ENCODE results near the gene NTN5. TPM values are rescaled to one million over a fixed set of nuclear protein-coding genes. Genes with fewer than 3 reads are reported as not detected.
"Not testable (repeated sequence)": the region's sequence is repeated elsewhere in the genome, so short reads cannot be mapped to it uniquely, and the experiment has no call there.

NTN5 gene
- total RNA-seq, 2 experiments from 2014 or later, result 0.70 to 0.74 TPM

DNA sequence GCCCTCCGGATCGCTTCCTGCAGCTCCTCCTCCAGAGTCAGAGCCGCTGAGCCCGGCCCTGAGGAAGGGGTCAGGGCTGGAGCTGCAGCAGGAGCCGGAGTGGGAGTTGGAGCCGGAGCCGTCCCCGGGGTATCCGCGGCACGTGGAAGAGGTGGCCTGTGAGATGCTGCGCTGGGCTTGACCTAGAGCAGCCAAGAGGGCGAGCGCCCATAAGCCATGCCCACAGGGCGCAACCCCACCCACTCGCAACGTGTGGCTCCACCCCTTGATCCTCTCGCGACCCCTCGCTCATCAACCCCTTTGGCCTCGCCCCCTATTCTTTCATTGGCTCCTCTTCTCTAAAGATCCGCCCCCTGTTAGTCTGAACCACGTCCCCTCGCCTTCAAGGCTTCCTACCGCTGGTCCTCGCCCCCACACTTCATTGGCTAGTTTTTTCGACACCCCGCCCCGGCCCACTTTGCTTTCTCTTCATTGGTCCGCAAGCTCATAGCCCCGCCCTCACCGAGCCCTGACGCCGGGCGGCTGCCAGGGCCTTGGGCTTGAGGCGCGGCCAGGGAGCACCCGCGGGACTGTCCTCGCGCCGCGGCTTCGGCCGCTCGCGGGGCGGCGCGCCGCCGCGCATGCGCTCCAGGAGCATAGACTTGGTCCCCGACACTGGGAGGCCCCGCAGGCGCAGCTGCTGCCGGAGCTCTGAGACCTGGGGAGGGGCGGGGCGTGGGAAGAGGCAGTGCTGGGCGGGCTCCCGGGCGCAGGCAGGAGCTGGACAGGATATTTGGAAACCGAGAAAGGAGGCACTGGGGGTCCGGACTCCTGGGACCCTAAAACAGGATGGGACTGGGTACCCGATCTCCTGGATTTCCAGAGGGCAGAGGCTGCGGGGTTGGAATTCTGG, 41.3 kb upstream of the NTN5 start:
- H3K27ac Mint-ChIP-seq, result peak overlapping the region; percentile 74
- ChIA-PET POLR2A (interaction anchor here (0.6 to 1.0 kb wide), 5 partner anchors 12 to 268 kb away, joined by 3 to 4 read pairs (median 3); no protein-coding TSS in a partner anchor), CTCF (interaction anchor here (0.6 to 3.8 kb wide), 5 partner anchors 10 to 228 kb away, joined by 3 to 14 read pairs (median 4); partner anchors contain the start of gene HSD17B14)
- peaks cover 11% of the 10 kb centered on the region for H3K4me1 Mint-ChIP-seq (ENCODE audit: low read depth)
- peaks cover 7% of the 10 kb centered on the region for H3K9me3 Mint-ChIP-seq
- DNase-seq, result peak; percentile 99
- H3K27me3 Mint-ChIP-seq, result no peaks in the 10 kb centered on the region
- peak overlapping the region; percentile 83 for H3K4me3 Mint-ChIP-seq
- H3K36me3 Mint-ChIP-seq, result no peaks in the 10 kb centered on the region
- intact Hi-C loops (cut with micrococcal nuclease), result loop anchor here (1.0 to 2.0 kb wide), 2 partner anchors 11 to 67 kb away; partner anchors contain the start of gene CA11

DNA sequence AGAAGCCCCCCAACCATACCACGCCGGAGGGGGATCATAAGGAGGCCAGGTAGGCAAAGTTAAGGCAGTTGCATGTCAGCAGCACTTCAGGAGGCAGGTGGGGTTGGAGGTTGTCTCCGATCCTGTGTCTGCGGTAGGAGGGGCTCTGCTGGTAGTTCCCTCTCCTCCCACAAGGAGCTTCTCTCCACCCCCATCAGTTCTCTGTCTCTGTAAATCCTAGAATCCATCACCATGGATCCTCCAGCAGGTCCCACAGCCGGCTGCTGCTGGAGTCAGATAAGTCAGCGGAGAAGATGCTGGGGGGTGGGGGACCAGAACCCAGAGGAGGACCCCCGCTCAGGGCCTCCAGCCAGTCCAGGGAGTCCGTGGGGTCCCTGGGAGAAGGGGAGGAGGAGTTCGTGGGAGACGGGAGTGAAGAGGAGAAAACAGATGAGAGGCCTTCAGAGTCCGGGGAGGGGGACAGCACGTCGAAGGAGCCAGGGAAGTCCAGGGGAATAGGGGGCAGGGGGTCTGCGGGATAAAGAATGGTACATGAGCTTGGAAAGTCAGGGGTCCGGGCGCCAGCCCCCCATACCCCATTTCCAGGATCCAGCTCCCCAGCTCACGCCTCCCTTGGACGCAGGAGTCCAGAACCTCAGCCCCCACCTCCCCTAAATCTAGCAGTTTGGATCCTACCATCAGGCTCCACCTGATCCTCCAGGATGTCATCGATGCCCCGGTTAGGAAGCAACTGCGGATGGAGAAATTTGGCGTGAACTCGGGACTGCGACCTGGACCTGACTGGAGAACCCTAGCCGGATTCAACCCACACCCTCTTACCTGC, 40.4 kb upstream of the NTN5 start:
- ChIA-PET POLR2A (interaction anchor here (0.6 to 0.8 kb wide), 2 partner anchors 13 to 27 kb away, joined by 3 to 4 read pairs; no protein-coding TSS in a partner anchor), CTCF (interaction anchor here (0.6 to 3.8 kb wide), 6 partner anchors 11 to 123 kb away, joined by 3 to 14 read pairs (median 4); partner anchors contain the start of genes CA11 and HSD17B14)
- Mint-ChIP-seq H3K27me3 (no peaks in the 10 kb centered on the region), H3K36me3 (no peaks in the 10 kb centered on the region), H3K4me3 (peak overlapping the region; percentile 83), H3K9me3 (peaks cover 7% of the 10 kb centered on the region), H3K27ac (no peak overlapping the region), H3K4me1 (ENCODE audit: low read depth) (peaks cover 11% of the 10 kb centered on the region)
- intact Hi-C loops (cut with micrococcal nuclease), result no loop called here
- no peak for DNase-seq

DNA sequence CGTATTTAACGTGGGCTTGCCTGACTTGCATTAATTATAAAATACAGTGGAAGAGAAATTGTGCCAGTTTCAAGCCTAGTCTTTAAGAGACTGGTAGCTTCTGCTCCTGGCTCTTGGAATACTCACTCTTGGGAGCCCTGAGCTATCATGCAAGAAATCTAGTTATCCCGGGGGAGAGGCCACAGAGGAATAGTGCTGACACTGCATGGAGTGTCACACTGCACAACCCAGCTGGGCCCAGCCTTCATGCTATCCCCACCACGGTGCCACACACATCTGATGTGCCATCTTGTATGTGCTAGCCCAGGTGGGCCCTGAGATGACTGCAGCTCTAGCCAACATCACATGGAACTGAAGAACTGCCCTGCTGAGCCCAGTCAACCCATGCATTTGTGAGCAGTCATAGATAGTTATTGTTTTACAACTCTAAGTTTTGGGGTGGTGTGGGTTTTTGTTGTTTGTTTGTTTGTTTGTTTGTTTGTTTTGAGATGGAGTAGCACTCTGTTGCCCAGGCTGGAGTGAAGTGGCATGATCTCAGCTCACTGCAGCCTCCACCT, 38.4 kb upstream of the NTN5 start:
- no peak overlapping the region for H3K4me3 Mint-ChIP-seq
- DNase-seq, result no peak
- peaks cover 4% of the 10 kb centered on the region for H3K36me3 Mint-ChIP-seq
- peaks cover 11% of the 10 kb centered on the region for H3K4me1 Mint-ChIP-seq (ENCODE audit: low read depth)
- intact Hi-C loops (cut with micrococcal nuclease), result no loop called here
- ChIA-PET POLR2A (no interaction called here), CTCF (no interaction called here)
- H3K27me3 Mint-ChIP-seq, result no peaks in the 10 kb centered on the region
- H3K27ac Mint-ChIP-seq, result no peak overlapping the region
- H3K9me3 Mint-ChIP-seq, result peaks cover 7% of the 10 kb centered on the region

DNA sequence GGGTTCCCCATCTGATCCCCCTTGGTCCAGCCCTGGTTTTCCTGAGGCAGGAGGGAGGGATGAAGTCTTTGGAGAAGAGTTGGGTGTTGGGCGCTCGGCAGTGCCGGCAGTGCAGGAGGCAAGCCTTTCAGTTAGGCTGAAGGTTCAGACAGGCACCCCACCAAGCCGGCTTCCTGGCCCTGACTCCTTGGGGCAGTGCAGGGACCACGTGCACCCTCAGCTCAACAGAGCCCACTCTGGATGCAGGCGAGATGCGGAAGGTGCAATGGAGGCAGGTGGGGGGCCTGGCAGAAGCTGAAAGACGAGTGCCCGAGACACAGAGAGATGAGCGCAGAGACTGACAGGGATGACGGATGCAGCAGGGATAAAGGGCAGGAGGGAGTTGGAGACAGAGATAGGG, 35.7 kb upstream of the NTN5 start:
- Mint-ChIP-seq H3K4me3 (no peak overlapping the region), H3K27ac (no peak overlapping the region), H3K27me3 (no peaks in the 10 kb centered on the region), H3K36me3 (peaks cover 8% of the 10 kb centered on the region), H3K4me1 (ENCODE audit: low read depth) (peaks cover 6% of the 10 kb centered on the region), H3K9me3 (peaks cover 7% of the 10 kb centered on the region)
- ChIA-PET CTCF (no interaction called here), POLR2A (no interaction called here)
- intact Hi-C loops (cut with micrococcal nuclease), result no loop called here
- DNase-seq, result no peak

DNA sequence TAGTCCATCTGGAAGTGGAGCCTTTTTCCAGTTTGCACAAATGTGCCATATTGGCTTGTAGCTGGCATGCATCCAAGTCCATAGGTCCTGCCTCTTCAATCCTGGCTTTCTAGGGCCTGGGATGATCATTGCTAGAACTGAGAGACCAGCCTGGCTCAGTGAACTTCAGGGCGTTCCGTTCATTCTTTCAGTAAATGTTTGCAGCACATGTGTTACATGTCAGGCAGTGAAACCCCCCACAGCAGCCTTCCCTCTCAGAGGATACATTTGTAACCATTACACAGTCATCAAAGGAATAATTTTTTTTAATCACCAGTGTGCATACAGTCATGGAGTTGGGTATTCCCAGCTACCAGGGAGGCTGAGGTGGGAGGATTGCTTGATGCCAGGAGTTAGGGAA, 32.6 kb upstream of the NTN5 start:
- no peak overlapping the region for H3K4me3 Mint-ChIP-seq
- ChIA-PET POLR2A (no interaction called here), CTCF (no interaction called here)
- intact Hi-C loops (cut with micrococcal nuclease), result no loop called here
- no peaks in the 10 kb centered on the region for H3K9me3 Mint-ChIP-seq
- no peak overlapping the region for H3K27ac Mint-ChIP-seq
- DNase-seq, result no peak
- H3K36me3 Mint-ChIP-seq, result peaks cover 19% of the 10 kb centered on the region
- no peaks in the 10 kb centered on the region for H3K4me1 Mint-ChIP-seq (ENCODE audit: low read depth)
- no peaks in the 10 kb centered on the region for H3K27me3 Mint-ChIP-seq

DNA sequence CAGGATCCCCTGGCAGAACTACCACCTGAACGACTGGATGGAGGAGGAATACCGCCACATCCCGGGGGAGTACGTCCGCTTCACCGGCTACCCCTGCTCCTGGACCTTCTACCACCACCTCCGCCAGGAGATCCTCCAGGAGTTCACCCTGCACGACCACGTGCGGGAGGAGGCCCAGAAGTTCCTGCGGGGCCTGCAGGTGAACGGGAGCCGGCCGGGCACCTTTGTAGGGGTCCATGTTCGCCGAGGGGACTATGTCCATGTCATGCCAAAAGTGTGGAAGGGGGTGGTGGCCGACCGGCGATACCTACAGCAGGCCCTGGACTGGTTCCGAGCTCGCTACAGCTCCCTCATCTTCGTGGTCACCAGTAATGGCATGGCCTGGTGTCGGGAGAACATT, 30.5 kb upstream of the NTN5 start:
- Mint-ChIP-seq H3K4me1 (ENCODE audit: low read depth) (no peaks in the 10 kb centered on the region), H3K36me3 (peaks cover 19% of the 10 kb centered on the region), H3K27ac (no peak overlapping the region), H3K9me3 (no peaks in the 10 kb centered on the region), H3K27me3 (no peaks in the 10 kb centered on the region), H3K4me3 (no peak overlapping the region)
- DNase-seq, result no peak
- intact Hi-C loops (cut with micrococcal nuclease), result no loop called here
- ChIA-PET CTCF (no interaction called here), POLR2A (no interaction called here)

DNA sequence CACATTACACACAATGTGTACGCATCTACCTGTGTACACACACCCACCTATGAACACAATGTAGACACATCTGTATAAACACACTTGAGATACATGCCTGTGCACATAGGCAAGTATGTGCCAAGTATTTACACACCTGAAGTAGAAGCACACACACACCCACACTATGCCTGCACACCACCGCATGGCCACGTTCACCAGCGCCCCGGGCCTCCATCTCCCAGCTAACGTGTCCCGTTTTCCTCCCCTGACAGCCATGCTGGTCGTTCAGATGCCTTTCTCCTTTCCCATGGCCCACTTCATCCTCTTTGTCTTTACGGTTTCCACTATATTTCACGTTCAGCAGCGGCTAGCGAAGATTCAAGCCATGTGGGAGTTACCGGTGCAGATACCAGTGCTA, 29.9 kb upstream of the NTN5 start:
- no peaks in the 10 kb centered on the region for H3K4me1 Mint-ChIP-seq (ENCODE audit: low read depth)
- H3K27me3 Mint-ChIP-seq, result peaks cover 3% of the 10 kb centered on the region
- H3K36me3 Mint-ChIP-seq, result peaks cover 19% of the 10 kb centered on the region
- POLR2A ChIA-PET, result no interaction called here
- H3K27ac Mint-ChIP-seq, result no peak overlapping the region
- CTCF ChIA-PET, result interaction anchor here (0.8 kb wide), 1 partner anchor 36 kb away, joined by 3 read pairs; no protein-coding TSS in a partner anchor
- no peak for DNase-seq
- intact Hi-C loops (cut with micrococcal nuclease), result no loop called here
- H3K9me3 Mint-ChIP-seq, result no peaks in the 10 kb centered on the region
- H3K4me3 Mint-ChIP-seq, result no peak overlapping the region

DNA sequence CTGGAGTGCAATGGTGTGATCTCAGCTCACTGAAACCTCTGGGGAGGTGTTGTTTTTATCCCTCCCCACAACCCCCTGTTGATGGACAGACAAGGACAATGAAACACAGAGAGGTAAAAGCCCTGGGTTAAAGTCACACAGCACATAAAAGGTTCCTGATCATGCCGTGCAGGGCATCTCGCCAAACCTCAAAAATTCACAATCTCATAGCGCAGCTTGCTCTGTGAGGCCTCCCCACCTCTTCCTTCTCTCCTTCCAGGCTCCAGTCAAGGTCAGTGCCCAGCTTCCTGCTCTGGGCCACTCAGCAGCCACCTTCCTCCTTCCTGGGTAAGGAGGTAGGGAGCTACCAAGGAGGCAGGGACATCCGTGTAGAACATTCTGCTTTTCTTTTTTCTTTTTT, 25.2 kb upstream of the NTN5 start:
- CTCF ChIA-PET, result no interaction called here
- intact Hi-C loops (cut with micrococcal nuclease), result no loop called here

DNA sequence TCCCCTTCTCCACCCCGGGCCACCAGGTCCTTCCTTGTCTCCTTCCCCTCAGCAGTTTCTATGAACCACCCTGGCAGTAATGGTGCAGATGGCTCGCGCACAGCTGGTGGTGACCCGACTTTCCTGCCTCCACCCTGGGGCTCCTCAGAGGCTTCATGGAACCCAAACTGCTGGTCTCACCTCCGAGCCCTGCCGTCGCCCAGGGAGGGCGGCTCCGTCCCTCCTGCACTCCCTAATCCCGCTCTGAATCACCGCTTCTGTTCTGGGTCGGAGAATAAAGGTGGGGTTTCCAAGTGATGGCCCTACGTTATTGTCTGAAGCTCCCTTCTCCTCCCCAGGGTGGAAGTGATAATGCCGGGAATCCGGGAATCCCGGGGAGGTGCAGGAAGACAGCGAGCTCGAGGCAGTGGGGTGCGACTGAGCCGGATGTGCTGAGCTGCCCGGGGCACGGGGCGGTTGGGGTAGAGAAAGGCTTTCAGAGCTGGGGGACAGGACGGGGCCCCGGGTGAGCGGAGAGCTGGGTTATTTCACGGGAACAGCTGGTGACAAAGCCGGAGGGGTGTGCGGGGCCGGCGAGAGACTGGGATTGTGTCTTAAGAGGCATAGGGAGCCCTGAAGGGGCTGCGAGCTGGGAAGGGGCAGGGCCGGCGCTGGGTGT, 23.7 kb upstream of the NTN5 start:
- no peak for DNase-seq
- ChIA-PET POLR2A (no interaction called here), CTCF (interaction anchor here (1.5 kb wide), 1 partner anchor 21 kb away, joined by 5 read pairs; no protein-coding TSS in a partner anchor)
- no peaks in the 10 kb centered on the region for H3K9me3 Mint-ChIP-seq
- H3K27ac Mint-ChIP-seq, result no peak overlapping the region
- peaks cover 9% of the 10 kb centered on the region for H3K4me1 Mint-ChIP-seq (ENCODE audit: low read depth)
- H3K27me3 Mint-ChIP-seq, result peaks cover 9% of the 10 kb centered on the region
- intact Hi-C loops (cut with micrococcal nuclease), result no loop called here
- peaks cover 7% of the 10 kb centered on the region for H3K36me3 Mint-ChIP-seq
- H3K4me3 Mint-ChIP-seq, result peak overlapping the region; percentile 37

More for the DNA sequence above, 25.2 kb upstream of the NTN5 start:
- no peak for DNase-seq
- H3K4me1 Mint-ChIP-seq (ENCODE audit: low read depth), result peaks cover 9% of the 10 kb centered on the region
- H3K36me3 Mint-ChIP-seq, result peaks cover 13% of the 10 kb centered on the region
- POLR2A ChIA-PET, result no interaction called here
- H3K4me3 Mint-ChIP-seq, result no peak overlapping the region
- H3K9me3 Mint-ChIP-seq, result no peaks in the 10 kb centered on the region
- H3K27ac Mint-ChIP-seq, result no peak overlapping the region
- peaks cover 9% of the 10 kb centered on the region for H3K27me3 Mint-ChIP-seq

DNA sequence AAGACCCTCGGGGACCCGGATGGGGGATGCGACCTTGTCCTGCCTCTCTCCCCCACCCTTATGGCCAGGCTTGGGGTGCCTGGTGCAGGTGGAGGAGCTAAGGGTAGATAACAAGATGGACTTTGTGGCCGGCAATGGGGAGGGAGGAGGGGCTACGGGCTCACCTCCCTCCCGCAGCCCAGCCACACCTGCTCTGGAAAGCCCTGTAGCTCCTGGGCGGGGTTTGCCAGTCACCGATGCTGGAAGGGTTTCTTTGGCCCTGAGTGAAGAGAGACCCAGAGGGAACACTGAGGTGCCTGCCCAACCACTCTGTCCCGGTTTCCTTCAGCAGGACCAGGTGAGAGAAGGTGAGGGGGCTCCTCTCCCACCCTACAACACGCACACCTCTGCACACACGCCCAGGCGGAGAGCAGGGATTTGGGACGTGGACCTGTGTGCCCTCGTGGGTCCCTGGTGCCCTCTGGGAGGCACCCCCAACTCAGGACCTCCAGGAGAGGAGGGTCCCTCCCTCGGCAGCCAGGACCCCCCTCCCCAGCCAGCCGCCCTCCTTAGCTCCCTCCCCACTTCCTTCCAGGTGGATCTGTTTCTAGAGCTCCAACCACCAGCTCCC, 23.0 kb upstream of the NTN5 start, which contains the start of gene FUT2:
Gene FUT2 (plus strand): TSS at position 229 of the 610 bp plus-strand sequence. CDS start 6,986 bp downstream, outside the sequence.
- Mint-ChIP-seq H3K27ac (no peak within 1 kb of the TSS), H3K36me3 (peaks cover 6% of the 10 kb centered on the region), H3K27me3 (peaks cover 9% of the 10 kb centered on the region), H3K4me3 (peak within 1 kb of the TSS; percentile 37), H3K4me1 (ENCODE audit: low read depth) (peaks cover 9% of the 10 kb centered on the region), H3K9me3 (no peaks in the 10 kb centered on the region)
- DNase-seq, result no peak
- ChIA-PET CTCF (interaction anchor here (1.5 kb wide), 1 partner anchor 20 kb away, joined by 5 read pairs; no protein-coding TSS in a partner anchor), POLR2A (no interaction called here)
- intact Hi-C loops (cut with micrococcal nuclease), result no loop called here

DNA sequence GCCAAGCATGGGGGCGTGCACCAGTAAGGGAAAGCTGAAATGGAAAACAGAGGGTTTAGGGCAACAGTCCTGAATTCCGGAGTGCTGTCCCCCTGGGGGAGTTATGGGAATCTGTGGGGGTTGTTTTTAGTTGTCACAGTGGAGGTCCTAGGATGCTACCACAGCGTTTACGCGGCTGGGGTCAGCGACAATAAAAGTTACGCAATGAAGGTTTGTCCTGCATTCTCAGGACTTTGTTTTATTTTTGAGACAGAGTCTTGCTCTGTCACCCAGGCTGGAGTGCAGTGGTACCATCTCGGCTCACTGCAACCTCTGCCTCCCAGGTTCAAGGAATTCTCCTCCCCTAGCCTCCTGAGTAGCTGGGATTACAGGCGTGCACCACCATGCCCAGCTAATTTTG, 20.8 kb upstream of the NTN5 start:
- intact Hi-C loops (cut with micrococcal nuclease); CTCF ChIA-PET; H3K9me3 Mint-ChIP-seq: not testable (repeated sequence)

More for the DNA sequence above, 20.8 kb upstream of the NTN5 start:
- POLR2A ChIA-PET; H3K27ac Mint-ChIP-seq; H3K27me3 Mint-ChIP-seq; H3K36me3 Mint-ChIP-seq; H3K4me3 Mint-ChIP-seq; H3K4me1 Mint-ChIP-seq (ENCODE audit: low read depth); DNase-seq: not testable (repeated sequence)
